ENCODE results near the gene MIR17HG.
"Not testable (repeated sequence)": the region's sequence is repeated elsewhere in the genome, so short reads cannot be mapped to it uniquely, and the experiment has no call there.

MIR17HG gene

GRCh38 chr13:91347202-91347995 lies at the start of gene MIR17HG:
Gene MIR17HG (plus strand): TSS chr13:91347687.
- peak; percentile 88 for DNase-seq

- no peak for DNase-seq
These were observed 49.4 kb upstream of the MIR17HG start for GRCh38 chr13:91298060-91298459.

GRCh38 chr13:91302111-91302510 lies 45.4 kb upstream of the MIR17HG start:
- DNase-seq = no peak

GRCh38 chr13:91303031-91303430 lies 44.5 kb upstream of the MIR17HG start:
- DNase-seq = no peak

GRCh38 chr13:91304741-91305140 lies 42.7 kb upstream of the MIR17HG start:
- no peak for DNase-seq

- no peak for DNase-seq
These were observed 41.8 kb upstream of the MIR17HG start for GRCh38 chr13:91305652-91306051.

- no peak for DNase-seq
These were observed 39.6 kb upstream of the MIR17HG start for GRCh38 chr13:91307887-91308286.

- DNase-seq = no peak
These were observed 39.2 kb upstream of the MIR17HG start for GRCh38 chr13:91308299-91308698.

- no peak for DNase-seq
These were observed 36.0 kb upstream of the MIR17HG start for GRCh38 chr13:91311491-91311890.

- no peak for DNase-seq
These were observed 35.2 kb upstream of the MIR17HG start for GRCh38 chr13:91312324-91312723.

GRCh38 chr13:91313103-91313502 lies 34.4 kb upstream of the MIR17HG start:
- DNase-seq = no peak

GRCh38 chr13:91313581-91313980 lies 33.9 kb upstream of the MIR17HG start:
- DNase-seq = no peak

- no peak for DNase-seq
These were observed 32.6 kb upstream of the MIR17HG start for GRCh38 chr13:91314888-91315287.

- no peak for DNase-seq
These were observed 28.6 kb upstream of the MIR17HG start for GRCh38 chr13:91318886-91319285.

- no peak for DNase-seq
These were observed 27.5 kb upstream of the MIR17HG start for GRCh38 chr13:91319996-91320395.

- DNase-seq = not testable (repeated sequence)
These were observed 26.5 kb upstream of the MIR17HG start for GRCh38 chr13:91320990-91321389.

- DNase-seq = no peak
These were observed 24.1 kb upstream of the MIR17HG start for GRCh38 chr13:91323349-91323748.

GRCh38 chr13:91326146-91326545 lies 21.3 kb upstream of the MIR17HG start:
- DNase-seq = no peak

- no peak for DNase-seq
These were observed 18.8 kb upstream of the MIR17HG start for GRCh38 chr13:91328726-91329125.

GRCh38 chr13:91329733-91330132 lies 17.8 kb upstream of the MIR17HG start:
- no peak for DNase-seq

GRCh38 chr13:91331047-91331915 lies 16.2 kb upstream of the MIR17HG start:
- no peak for DNase-seq

GRCh38 chr13:91346062-91346461 lies 1.4 kb upstream of the MIR17HG start:
- DNase-seq = no peak

GRCh38 chr13:91346850-91347201 lies 661 bp upstream of the MIR17HG start:
- no peak for DNase-seq

All from SIG-M5 (cell line).